GM12878 (cell line): ENCODE measurements around the gene SEC62. TPM values are rescaled to one million over a fixed set of nuclear protein-coding genes. Genes with fewer than 3 reads are reported as not detected.

ENCODE experiments used
- BHLHE40 ChIP-seq, 2 experiments: fragments of 450-650 bp in 1 of 2; IDR thresholded peaks; 2 replicates each; pipeline ENCODE4 v1.6.1; 2011 to 2017; ENCODE audit warnings: low read depth in 2 of 2, borderline replicate concordance in 1 of 2, improper control_type of control experiment in 1 of 2, low read length in 1 of 2, mild to moderate bottlenecking in 1 of 2
- CBX5 ChIP-seq: sonication (generic); IDR thresholded peaks from 2 replicates; pipeline ENCODE4 v1.6.1; 2016; ENCODE audit warnings: low read depth, moderate library complexity, mild to moderate bottlenecking, inconsistent platforms
- CEBPB ChIP-seq, 2 experiments: fragments of 150-350 bp in 1 of 2; IDR thresholded peaks; 2 replicates each; pipeline ENCODE4 v1.6.1; 2012 to 2014; ENCODE audit warnings: low read depth in 2 of 2, low read length in 2 of 2, borderline replicate concordance in 1 of 2, inconsistent platforms in 1 of 2
- CHD2 ChIP-seq: IDR thresholded peaks from 2 replicates; pipeline ENCODE4 v1.6.1; 2011; ENCODE audit warnings: low read depth, low read length, improper control_type of control experiment, borderline replicate concordance
- CHD4 ChIP-seq: fragments of 200-600 bp; sonication (generic); IDR thresholded peaks from 2 replicates; pipeline ENCODE4 v1.6.1; 2016; ENCODE audit warnings: mild to moderate bottlenecking
- EP300 ChIP-seq, 2 experiments: fragments of 150-350 bp in 1 of 2; IDR thresholded peaks; 2 replicates each; pipeline ENCODE4 v1.6.1; 2011 to 2012; ENCODE audit warnings: low read depth in 2 of 2, low read length in 2 of 2, borderline replicate concordance in 1 of 2, improper control_type of control experiment in 1 of 2, inconsistent platforms in 1 of 2; ENCODE audit not compliant: control insufficient read depth in 1 of 2
- MEF2A ChIP-seq: IDR thresholded peaks from 2 replicates; pipeline ENCODE4 v1.6.1; 2011; ENCODE audit warnings: low read depth, mild to moderate bottlenecking, low read length, moderate library complexity; ENCODE audit not compliant: insufficient read depth
- MEF2B ChIP-seq: fragments of 450-650 bp; IDR thresholded peaks from 2 replicates; pipeline ENCODE4 v1.6.1; 2018; ENCODE audit warnings: mild to moderate bottlenecking, moderate library complexity; ENCODE audit not compliant: partially characterized antibody, poor library complexity, severe bottlenecking
- MTA2 ChIP-seq: fragments of 450-650 bp; IDR thresholded peaks from 2 replicates; pipeline ENCODE4 v1.6.1; 2016; ENCODE audit warnings: low read depth, mild to moderate bottlenecking, moderate library complexity
- MTA3 ChIP-seq: IDR thresholded peaks from 2 replicates; pipeline ENCODE4 v1.6.1; 2012; ENCODE audit warnings: low read length, inconsistent platforms, borderline replicate concordance
- NBN ChIP-seq: fragments of 450-650 bp; IDR thresholded peaks from 2 replicates; pipeline ENCODE4 v1.6.1; 2016
- NR2F1 ChIP-seq: fragments of 450-650 bp; conservative IDR thresholded peaks from 2 replicates; pipeline ENCODE4 v1.6.1; 2017; ENCODE audit warnings: mild to moderate bottlenecking
- PML ChIP-seq: IDR thresholded peaks from 2 replicates; pipeline ENCODE4 v1.6.1; 2012; ENCODE audit warnings: low read length, inconsistent platforms
- POLR2AphosphoS5 ChIP-seq: IDR thresholded peaks from 2 replicates; pipeline ENCODE4 v1.6.1; 2011; ENCODE audit warnings: mild to moderate bottlenecking, low read length, inconsistent platforms
- RAD21 ChIP-seq: IDR thresholded peaks from 2 replicates; pipeline ENCODE4 v1.6.1; 2011; ENCODE audit warnings: mild to moderate bottlenecking, low read depth, low read length, moderate library complexity; ENCODE audit not compliant: insufficient read depth
- RELA ChIP-seq: fragments of 450-650 bp; IDR thresholded peaks from 2 replicates; pipeline ENCODE4 v1.8.0; 2014; ENCODE audit warnings: borderline replicate concordance; ENCODE audit not compliant: partially characterized antibody
- SIX5 ChIP-seq: IDR thresholded peaks from 2 replicates; pipeline ENCODE4 v1.6.1; 2011; ENCODE audit warnings: mild to moderate bottlenecking, low read depth, low read length, moderate library complexity; ENCODE audit not compliant: severe bottlenecking
- SRF ChIP-seq, 2 experiments: IDR thresholded peaks; 2 replicates each; pipeline ENCODE4 v1.6.1; 2011; ENCODE audit warnings: low read depth in 2 of 2, low read length in 2 of 2, mild to moderate bottlenecking in 1 of 2, moderate library complexity in 1 of 2
- TBL1XR1 ChIP-seq: IDR thresholded peaks from 2 replicates; pipeline ENCODE4 v1.6.1; 2012; ENCODE audit warnings: low read depth, low read length, improper control_type of control experiment
- TCF12 ChIP-seq: IDR thresholded peaks from 2 replicates; pipeline ENCODE4 v1.6.1; 2011; ENCODE audit warnings: low read depth, mild to moderate bottlenecking, low read length
- YBX1 ChIP-seq: fragments of 450-650 bp; IDR thresholded peaks from 2 replicates; pipeline ENCODE4 v1.6.1; 2016; ENCODE audit warnings: antibody characterized with exemption
- YY1 ChIP-seq: IDR thresholded peaks from 2 replicates; pipeline ENCODE4 v1.6.1; 2011; ENCODE audit warnings: low read depth, mild to moderate bottlenecking, low read length
- polyA plus RNA-seq, 11 experiments: library from polyadenylated mRNA; depleted of rRNA in 4 of 11; unstranded in 6 of 11; stranded (reverse) in 5 of 11; fragments of >200 nt; fragmentation: Nextera tagmentation in 4 of 11; fragmentation: Illumina TruSeq in 1 of 11; extraction: Ambion mirVana in 4 of 11; extraction: Trizol in 1 of 11; gene quantifications; 1 replicate in 1 of 11; 2 replicates in 10 of 11; pipeline versions ENCODE4 v1.2.1 to v1.2.3, GENCODE V29; 2011 to 2016; ENCODE audit warnings: inconsistent platforms in 2 of 11, missing spikeins in 2 of 11, low read depth in 1 of 11
- total RNA-seq, 4 experiments: library from RNA; depleted of rRNA in 3 of 4; stranded (reverse); fragments of >200 nt in 3 of 4; fragmentation: Illumina TruSeq in 1 of 4; extraction: Trizol in 1 of 4; gene quantifications; 2 replicates each; pipeline versions ENCODE4 v1.2.1 to v1.2.3, GENCODE V29; 2013 to 2021
- TF ChIP-seq, protein P1 (sequence below): IDR thresholded peaks from 2 replicates; pipeline ENCODE4 v1.6.1; 2012; ENCODE audit warnings: low read length, inconsistent platforms
- TF ChIP-seq, protein P2 (sequence below): IDR thresholded peaks from 2 replicates; pipeline ENCODE4 v1.6.1; 2011; ENCODE audit warnings: borderline replicate concordance, low read depth, mild to moderate bottlenecking, moderate library complexity, low read length; ENCODE audit not compliant: insufficient read depth, poor library complexity, severe bottlenecking
- TF ChIP-seq, protein P3 (sequence below): fragments of 450-650 bp; IDR thresholded peaks from 2 replicates; pipeline ENCODE4 v1.6.1; 2017; ENCODE audit warnings: mild to moderate bottlenecking, low read depth, inconsistent platforms; ENCODE audit not compliant: poor library complexity, severe bottlenecking
- TF ChIP-seq, protein P4 (sequence below): fragments of 450-650 bp; IDR thresholded peaks from 2 replicates; pipeline ENCODE4 v1.6.1; 2016; ENCODE audit warnings: mild to moderate bottlenecking

The SEC62 gene
- total and polyA plus RNA-seq, 10 of the 15 experiments (the other 5 are each of a cell fraction or from before 2014, with no cell fraction given) = 25.6 to 270 (median 94.8) TPM

DNA sequence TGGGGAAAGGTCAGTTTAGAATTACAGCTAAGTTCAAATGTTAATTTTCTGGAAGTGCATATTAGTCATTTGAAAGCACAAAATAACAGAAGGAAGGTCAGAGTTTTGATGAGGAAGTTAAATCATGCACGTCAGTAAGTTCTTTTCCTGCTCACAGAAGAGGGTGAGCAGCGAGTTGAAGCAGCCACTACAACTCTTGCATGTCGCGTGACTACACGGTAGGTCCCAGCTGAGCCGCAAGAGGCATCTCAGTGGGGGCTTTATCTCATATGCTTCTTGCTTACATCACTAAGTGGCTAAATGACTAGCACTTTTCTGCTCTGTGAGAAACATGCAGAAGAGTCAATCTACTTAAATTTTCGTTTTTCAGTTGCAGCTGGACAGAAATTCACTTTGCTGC lies 21.3 kb upstream of the SEC62 start (continued):
- TF ChIP-seq MTA3 (peak; percentile 93; the same call in 1 of the 2 replicates), CHD2 (peak; percentile 86; the same call in 1 of the 2 replicates), MEF2A (peak; percentile 90), MTA2 (peak; percentile 88; the same call in 1 of the 2 replicates), RAD21 (0 out of 2 replicates have a peak, but pooled peaks have one; percentile 13), NBN (peak; percentile 80), CEBPB (IDR thresholded peaks at IDR 0.05; ENCODE audit: borderline replicate concordance in 1 of 2, low read depth in 2 of 2, low read length in 2 of 2) (peak in 1 of 2 experiments; percentile 94; a peak in 2 of 4 replicates), YBX1 (no peak), TCF12 (peak; percentile 93), YY1 (0 out of 2 replicates have a peak, but pooled peaks have one; percentile 49), CBX5 (peak; percentile 97), NR2F1 (peak; percentile 82), RELA (no peak), EP300 (IDR thresholded peaks at IDR 0.05; ENCODE audit: borderline replicate concordance in 1 of 2, control insufficient read depth in 1 of 2, low read depth in 2 of 2, low read length in 2 of 2) (peak; percentile 98 to 99), SRF (IDR thresholded peaks at IDR 0.05; ENCODE audit: low read depth in 2 of 2, low read length in 2 of 2) (no peak), BHLHE40 (IDR thresholded peaks at IDR 0.05; ENCODE audit: borderline replicate concordance in 1 of 2, low read depth in 2 of 2, low read length in 1 of 2) (peak; percentile 99), PML (peak; percentile 80), POLR2AphosphoS5 (0 out of 2 replicates have a peak, but pooled peaks have one; percentile 27), TBL1XR1 (peak; percentile 43; the same call in 1 of the 2 replicates), CHD4 (0 out of 2 replicates have a peak, but pooled peaks have one; percentile 13), MEF2B (peak; percentile 73), SIX5 (no peak)
- TF ChIP-seq, protein P1, sequence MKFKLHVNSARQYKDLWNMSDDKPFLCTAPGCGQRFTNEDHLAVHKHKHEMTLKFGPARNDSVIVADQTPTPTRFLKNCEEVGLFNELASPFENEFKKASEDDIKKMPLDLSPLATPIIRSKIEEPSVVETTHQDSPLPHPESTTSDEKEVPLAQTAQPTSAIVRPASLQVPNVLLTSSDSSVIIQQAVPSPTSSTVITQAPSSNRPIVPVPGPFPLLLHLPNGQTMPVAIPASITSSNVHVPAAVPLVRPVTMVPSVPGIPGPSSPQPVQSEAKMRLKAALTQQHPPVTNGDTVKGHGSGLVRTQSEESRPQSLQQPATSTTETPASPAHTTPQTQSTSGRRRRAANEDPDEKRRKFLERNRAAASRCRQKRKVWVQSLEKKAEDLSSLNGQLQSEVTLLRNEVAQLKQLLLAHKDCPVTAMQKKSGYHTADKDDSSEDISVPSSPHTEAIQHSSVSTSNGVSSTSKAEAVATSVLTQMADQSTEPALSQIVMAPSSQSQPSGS = peak; percentile 100
- TF ChIP-seq, protein P2, sequence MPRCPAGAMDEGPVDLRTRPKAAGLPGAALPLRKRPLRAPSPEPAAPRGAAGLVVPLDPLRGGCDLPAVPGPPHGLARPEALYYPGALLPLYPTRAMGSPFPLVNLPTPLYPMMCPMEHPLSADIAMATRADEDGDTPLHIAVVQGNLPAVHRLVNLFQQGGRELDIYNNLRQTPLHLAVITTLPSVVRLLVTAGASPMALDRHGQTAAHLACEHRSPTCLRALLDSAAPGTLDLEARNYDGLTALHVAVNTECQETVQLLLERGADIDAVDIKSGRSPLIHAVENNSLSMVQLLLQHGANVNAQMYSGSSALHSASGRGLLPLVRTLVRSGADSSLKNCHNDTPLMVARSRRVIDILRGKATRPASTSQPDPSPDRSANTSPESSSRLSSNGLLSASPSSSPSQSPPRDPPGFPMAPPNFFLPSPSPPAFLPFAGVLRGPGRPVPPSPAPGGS = peak; percentile 71
- TF ChIP-seq, protein P3, sequence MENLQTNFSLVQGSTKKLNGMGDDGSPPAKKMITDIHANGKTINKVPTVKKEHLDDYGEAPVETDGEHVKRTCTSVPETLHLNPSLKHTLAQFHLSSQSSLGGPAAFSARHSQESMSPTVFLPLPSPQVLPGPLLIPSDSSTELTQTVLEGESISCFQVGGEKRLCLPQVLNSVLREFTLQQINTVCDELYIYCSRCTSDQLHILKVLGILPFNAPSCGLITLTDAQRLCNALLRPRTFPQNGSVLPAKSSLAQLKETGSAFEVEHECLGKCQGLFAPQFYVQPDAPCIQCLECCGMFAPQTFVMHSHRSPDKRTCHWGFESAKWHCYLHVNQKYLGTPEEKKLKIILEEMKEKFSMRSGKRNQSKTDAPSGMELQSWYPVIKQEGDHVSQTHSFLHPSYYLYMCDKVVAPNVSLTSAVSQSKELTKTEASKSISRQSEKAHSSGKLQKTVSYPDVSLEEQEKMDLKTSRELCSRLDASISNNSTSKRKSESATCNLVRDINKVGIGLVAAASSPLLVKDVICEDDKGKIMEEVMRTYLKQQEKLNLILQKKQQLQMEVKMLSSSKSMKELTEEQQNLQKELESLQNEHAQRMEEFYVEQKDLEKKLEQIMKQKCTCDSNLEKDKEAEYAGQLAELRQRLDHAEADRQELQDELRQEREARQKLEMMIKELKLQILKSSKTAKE = peak; percentile 85
- TF ChIP-seq, protein P4, sequence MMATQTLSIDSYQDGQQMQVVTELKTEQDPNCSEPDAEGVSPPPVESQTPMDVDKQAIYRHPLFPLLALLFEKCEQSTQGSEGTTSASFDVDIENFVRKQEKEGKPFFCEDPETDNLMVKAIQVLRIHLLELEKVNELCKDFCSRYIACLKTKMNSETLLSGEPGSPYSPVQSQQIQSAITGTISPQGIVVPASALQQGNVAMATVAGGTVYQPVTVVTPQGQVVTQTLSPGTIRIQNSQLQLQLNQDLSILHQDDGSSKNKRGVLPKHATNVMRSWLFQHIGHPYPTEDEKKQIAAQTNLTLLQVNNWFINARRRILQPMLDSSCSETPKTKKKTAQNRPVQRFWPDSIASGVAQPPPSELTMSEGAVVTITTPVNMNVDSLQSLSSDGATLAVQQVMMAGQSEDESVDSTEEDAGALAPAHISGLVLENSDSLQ = peak; percentile 53; the same call in 1 of the 2 replicates
